GM12891 (cell line): ENCODE data around the gene DCBLD2.

Experiments
- DNase-seq: peaks from one replicate; pipeline ENCODE4 v3.0.0; 2011; ENCODE audit warnings: low spot score; ENCODE audit not compliant: insufficient read length
- FAIRE-seq: peaks from 2 replicates; lab custom pipeline; 2011; peaks lifted over from hg19 to GRCh38; lab: Jason Lieb, UNC
- PAX5 ChIP-seq: IDR thresholded peaks from 2 replicates; pipeline ENCODE4 v1.6.1; 2011; ENCODE audit warnings: low read length, moderate library complexity, mild to moderate bottlenecking; ENCODE audit not compliant: insufficient read depth, severe bottlenecking
- POLR2A ChIP-seq: IDR thresholded peaks from 2 replicates; pipeline ENCODE4 v1.6.1; 2011; ENCODE audit warnings: low read depth, low read length, control low read depth
- POLR2AphosphoS5 ChIP-seq: IDR thresholded peaks from 2 replicates; pipeline ENCODE4 v1.6.1; 2011; ENCODE audit warnings: low read depth, low read length, control low read depth
- POU2F2 ChIP-seq: IDR thresholded peaks from 2 replicates; pipeline ENCODE4 v1.6.1; 2011; ENCODE audit warnings: low read depth, mild to moderate bottlenecking, control low read depth, low read length, moderate library complexity
- SPI1 ChIP-seq: IDR thresholded peaks from 2 replicates; pipeline ENCODE4 v1.6.1; 2011; ENCODE audit warnings: low read depth, low read length, control low read depth
- TAF1 ChIP-seq: IDR thresholded peaks from 2 replicates; pipeline ENCODE4 v1.6.1; 2011; ENCODE audit warnings: low read depth, low read length, control low read depth

Gene DCBLD2

GRCh38 chr3:98829246-98829832 lies 72.2 kb downstream of the DCBLD2 start:
- DNase-seq (no peak), FAIRE-seq (no peak)
- TF ChIP-seq POLR2A (no peak), POU2F2 (no peak), POLR2AphosphoS5 (no peak), TAF1 (no peak), PAX5 (no peak), SPI1 (no peak)

DNA sequence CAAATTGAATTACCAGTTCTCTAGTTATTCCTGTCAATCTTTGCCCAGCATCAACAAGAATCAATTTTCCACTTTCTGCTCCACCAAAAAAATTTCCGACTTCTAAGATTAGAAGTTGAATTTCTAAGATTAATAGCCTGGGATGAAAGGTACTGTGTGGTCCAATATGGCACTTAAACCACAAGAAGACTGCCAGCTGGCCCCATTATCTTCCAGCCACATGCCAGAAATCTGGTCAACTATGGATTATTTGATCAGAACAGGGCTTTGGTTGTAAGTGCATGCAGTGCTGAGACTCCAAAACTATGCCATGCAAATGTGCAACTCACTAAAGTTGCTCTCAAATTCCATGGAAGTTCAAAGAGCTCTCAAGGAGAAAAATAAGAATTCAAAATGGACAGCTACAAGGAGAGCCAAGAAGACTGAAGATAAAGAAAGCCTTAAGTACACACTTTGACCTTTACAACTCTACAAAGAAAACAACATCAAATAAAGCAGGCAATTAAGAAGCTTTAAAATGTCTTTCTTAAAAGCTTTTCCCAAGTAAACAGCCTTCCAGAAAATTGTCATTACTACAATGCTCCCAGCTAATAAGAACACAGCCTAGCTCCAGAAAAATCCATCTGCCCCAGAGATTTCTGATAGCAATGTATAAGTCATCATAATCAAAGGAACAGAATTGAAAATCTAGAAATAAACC lies 74.1 kb downstream of the DCBLD2 start:
- DNase-seq (no peak), FAIRE-seq (no peak)
- TF ChIP-seq POLR2AphosphoS5 (no peak), PAX5 (no peak), POU2F2 (no peak), SPI1 (no peak), POLR2A (no peak), TAF1 (no peak)

DNA sequence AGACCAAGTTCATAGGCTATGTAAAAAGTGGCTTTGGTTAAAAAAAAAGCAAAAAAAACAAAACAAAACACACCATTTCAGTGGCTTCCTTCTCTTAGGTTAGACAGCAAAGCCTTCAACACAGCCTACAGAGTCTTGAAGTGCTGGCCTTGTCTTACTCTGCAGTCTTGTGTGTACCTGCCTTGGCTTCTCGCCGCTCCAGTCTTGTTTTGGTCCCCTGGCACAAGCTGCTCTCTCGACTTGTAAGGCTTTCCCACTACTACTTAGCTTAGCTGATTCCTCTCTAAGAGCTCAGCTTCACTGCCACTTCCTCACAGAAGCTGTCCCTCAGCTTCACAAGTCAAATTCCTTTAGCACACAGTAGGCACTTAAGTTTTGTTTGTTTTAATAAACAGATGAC lies 75.4 kb downstream of the DCBLD2 start:
- FAIRE-seq: no peak
- TF ChIP-seq PAX5 (no peak), TAF1 (no peak), POU2F2 (no peak), SPI1 (no peak), POLR2AphosphoS5 (no peak), POLR2A (no peak)

GRCh38 chr3:98824256-98824655 lies 77.2 kb downstream of the DCBLD2 start:
- TF ChIP-seq POLR2A: no peak
- TF ChIP-seq POLR2AphosphoS5: no peak
- no peak for TF ChIP-seq PAX5
- TF ChIP-seq TAF1: no peak
- TF ChIP-seq POU2F2: no peak
- no peak for TF ChIP-seq SPI1
- DNase-seq (no peak), FAIRE-seq (no peak)

More for the DNA sequence above, 75.4 kb downstream of the DCBLD2 start:
- no peak for DNase-seq

GRCh38 chr3:98823791-98824190 lies 77.7 kb downstream of the DCBLD2 start:
- no peak for FAIRE-seq
- no peak for DNase-seq
- no peak for TF ChIP-seq POLR2A
- TF ChIP-seq TAF1: no peak
- TF ChIP-seq SPI1: no peak
- TF ChIP-seq POU2F2: no peak
- TF ChIP-seq POLR2AphosphoS5: no peak
- no peak for TF ChIP-seq PAX5

DNA sequence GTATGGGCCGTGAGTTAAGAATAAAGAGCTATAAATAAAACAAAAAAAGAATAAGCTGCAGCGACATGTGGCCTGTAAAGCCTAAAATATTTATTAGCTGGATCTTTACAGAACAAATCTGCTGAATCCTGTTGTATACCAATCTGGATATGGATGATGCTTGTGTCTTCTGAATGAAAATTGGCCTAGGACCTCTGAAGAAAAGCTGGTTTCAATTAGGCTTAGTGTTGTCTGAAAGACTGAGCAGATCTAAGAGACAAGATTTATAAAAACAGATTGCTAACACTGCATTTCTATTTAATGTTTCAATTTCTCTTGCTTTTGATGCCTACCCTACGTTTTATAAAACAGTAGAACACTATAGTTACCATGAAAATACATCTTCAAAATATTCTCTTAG lies 80.4 kb downstream of the DCBLD2 start:
- no peak for FAIRE-seq
- TF ChIP-seq TAF1 (no peak), POLR2AphosphoS5 (no peak), POLR2A (no peak), SPI1 (no peak), POU2F2 (no peak), PAX5 (no peak)
- DNase-seq: no peak

GRCh38 chr3:98817547-98818041 lies 83.9 kb downstream of the DCBLD2 start:
- FAIRE-seq (peak; percentile 63), DNase-seq (peak; percentile 9)
- TF ChIP-seq TAF1 (no peak), POLR2A (no peak), SPI1 (no peak), PAX5 (no peak), POU2F2 (no peak), POLR2AphosphoS5 (no peak)

DNA sequence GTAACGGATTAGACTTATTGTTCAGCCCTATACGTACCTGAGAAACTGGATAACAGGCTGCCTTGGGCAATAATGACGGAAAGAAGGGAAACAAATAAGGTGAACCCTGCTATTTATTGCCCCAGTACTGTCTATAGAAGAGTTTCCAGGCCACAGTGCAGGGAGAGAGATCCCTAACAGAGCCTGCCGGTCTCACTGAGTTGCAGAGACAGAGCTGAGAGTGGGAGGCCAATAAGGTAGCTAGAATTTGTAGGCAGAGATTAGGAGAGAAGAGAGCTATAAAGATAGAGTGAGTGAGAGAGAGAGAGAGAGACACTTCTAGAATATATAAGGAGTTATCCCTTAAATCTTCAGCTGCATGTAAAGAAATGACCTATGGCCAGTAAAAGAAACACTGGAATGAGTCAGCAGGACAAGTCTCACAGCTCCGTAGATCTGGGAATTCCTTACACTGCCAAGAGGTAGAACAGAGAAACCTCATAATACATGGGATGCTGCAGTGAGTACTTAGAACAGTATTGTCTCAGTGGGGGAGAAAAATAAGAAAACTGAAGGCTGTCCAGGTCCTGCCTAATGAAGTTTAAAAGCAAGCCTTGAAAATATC lies 86.6 kb downstream of the DCBLD2 start:
- no peak for FAIRE-seq
- no peak for DNase-seq

DNA sequence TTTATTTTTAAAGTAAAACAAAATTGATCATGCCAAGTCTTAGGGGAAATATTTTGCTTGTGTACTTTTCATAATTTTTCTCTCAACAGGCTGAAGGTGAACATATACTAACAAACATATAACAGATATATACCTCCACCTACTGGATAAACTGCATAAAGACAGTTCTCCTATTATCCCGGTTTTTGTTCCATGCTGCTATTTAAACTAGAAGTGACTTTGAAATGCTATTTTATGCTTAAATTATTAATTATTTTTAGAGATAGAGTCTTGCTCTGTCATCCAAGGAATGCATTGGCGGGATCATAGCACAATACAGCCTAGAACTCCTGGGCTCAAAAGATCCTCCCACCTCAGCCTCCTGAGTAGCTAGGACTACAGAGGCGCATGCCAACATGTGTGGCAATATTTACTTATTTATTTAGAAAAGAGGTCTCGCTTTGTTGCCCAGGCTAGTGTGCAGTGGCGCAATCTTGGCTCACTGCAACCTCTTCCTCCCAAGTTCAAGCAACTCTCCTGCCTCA lies 88.6 kb downstream of the DCBLD2 start:
- DNase-seq: peak; percentile 2
- TF ChIP-seq SPI1: no peak
- no peak for TF ChIP-seq PAX5
- TF ChIP-seq POU2F2: no peak
- no peak for TF ChIP-seq POLR2AphosphoS5
- TF ChIP-seq TAF1: no peak
- no peak for TF ChIP-seq POLR2A
- no peak for FAIRE-seq

More for the DNA sequence above, 86.6 kb downstream of the DCBLD2 start:
- TF ChIP-seq SPI1 (no peak), POLR2A (no peak), TAF1 (no peak), PAX5 (no peak), POLR2AphosphoS5 (no peak), POU2F2 (no peak)
